HS-27A (cell line): ENCODE results near the gene PRCC.

Source experiments
- DNase-seq: peaks from one replicate; pipeline ENCODE4 v3.0.0-alpha.2; 2012; ENCODE audit warnings: low read depth, missing footprints

PRCC gene

GRCh38 chr1:156767101-156767878 is at the start of gene PRCC:
PRCC (plus strand) TSS chr1:156767535; CDS start chr1:156767772, 237 bp downstream.
- peak; percentile 96 for DNase-seq

GRCh38 chr1:156721131-156721530 is 46.2 kb upstream of the PRCC start:
- DNase-seq = no peak

GRCh38 chr1:156721535-156721934 is 45.8 kb upstream of the PRCC start:
- DNase-seq = no peak

- DNase-seq = peak; percentile 77
Measured at GRCh38 chr1:156725683-156726280, 41.6 kb upstream of the PRCC start.

GRCh38 chr1:156726549-156727226 is 40.6 kb upstream of the PRCC start:
- no peak for DNase-seq

GRCh38 chr1:156727492-156727891 is 39.8 kb upstream of the PRCC start:
- no peak for DNase-seq

- DNase-seq = no peak
Measured at GRCh38 chr1:156727926-156728598, 39.3 kb upstream of the PRCC start, which contains the start of gene METTL25B. METTL25B (plus strand) TSS chr1:156728469; CDS start chr1:156729105, 636 bp downstream.

- DNase-seq = peak; percentile 86
Measured at GRCh38 chr1:156728599-156729462, 38.5 kb upstream of the PRCC start, which contains the start of gene ISG20L2. ISG20L2 (minus strand) TSS chr1:156728766; CDS start chr1:156727652, 1,114 bp downstream.

- no peak for DNase-seq
Measured at GRCh38 chr1:156733989-156734584, 33.2 kb upstream of the PRCC start.

GRCh38 chr1:156738407-156738806 is 28.9 kb upstream of the PRCC start:
- no peak for DNase-seq

GRCh38 chr1:156738916-156739315 is 28.4 kb upstream of the PRCC start:
- DNase-seq = no peak

- DNase-seq = no peak
Measured at GRCh38 chr1:156740237-156740740, 27.0 kb upstream of the PRCC start.

- peak; percentile 98 for DNase-seq
Measured at GRCh38 chr1:156740741-156741480, 26.4 kb upstream of the PRCC start, which contains the start of gene MRPL24. MRPL24 (minus strand) TSS chr1:156741088; CDS start chr1:156738704, 2,384 bp downstream.

GRCh38 chr1:156741481-156741983 is 25.8 kb upstream of the PRCC start:
- DNase-seq = no peak

- no peak for DNase-seq
Measured at GRCh38 chr1:156742017-156742416, 25.3 kb upstream of the PRCC start.

GRCh38 chr1:156742801-156743200 is 24.5 kb upstream of the PRCC start:
- DNase-seq = no peak

- DNase-seq = no peak
Measured at GRCh38 chr1:156743367-156744302, 23.7 kb upstream of the PRCC start.

- DNase-seq = no peak
Measured at GRCh38 chr1:156744344-156744743, 23.0 kb upstream of the PRCC start.
